Measurements from ENCODE around the gene XRCC3.

The XRCC3 gene

DNA sequence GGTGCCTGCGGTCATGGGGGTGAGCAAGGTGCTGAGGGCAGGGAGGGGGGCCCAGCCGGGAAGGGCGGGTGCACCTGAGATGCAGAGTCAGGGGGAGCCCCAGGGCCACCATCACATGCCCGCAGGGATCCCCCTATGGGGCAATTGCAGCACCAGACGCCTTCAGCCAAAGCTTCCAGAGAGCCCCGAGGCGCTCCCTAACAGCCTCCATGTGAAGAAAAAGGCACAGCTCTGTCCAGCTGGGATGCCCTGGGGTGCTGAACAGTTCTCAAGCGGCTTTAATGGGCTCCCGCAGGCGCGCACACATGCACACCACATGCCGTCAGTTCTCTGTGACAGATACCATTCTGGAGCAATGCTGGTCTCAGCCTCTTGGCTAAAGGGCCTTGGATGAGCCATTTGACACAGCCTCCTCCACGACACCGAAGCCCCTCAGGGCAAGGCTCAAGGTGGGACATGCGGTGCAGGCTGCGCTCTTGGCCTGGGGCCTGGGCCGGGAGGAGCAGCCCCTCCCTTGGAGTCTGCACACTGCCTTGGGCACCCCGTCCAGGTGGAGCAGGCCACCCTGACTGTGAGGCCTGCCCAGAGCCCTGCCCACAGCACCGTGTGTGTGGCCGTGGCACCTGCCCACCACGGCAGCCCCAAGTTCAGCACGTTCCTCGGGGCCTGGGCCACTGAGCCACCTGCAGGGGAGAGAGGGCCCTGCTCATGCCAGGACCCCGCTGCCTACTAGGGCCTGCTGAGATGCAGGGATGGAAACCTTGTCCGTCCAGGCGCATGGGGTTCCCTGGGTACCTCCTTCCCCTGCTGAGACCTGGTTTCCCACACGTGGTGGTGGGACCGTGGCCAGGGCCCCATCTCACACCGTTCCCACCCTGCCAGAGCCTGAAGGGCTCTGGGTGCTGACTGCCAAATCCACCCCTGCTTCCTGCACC, 7.7 kb downstream of the XRCC3 start:
- no peak overlapping the region for H3K27ac ChIP-seq (ENCODE audit: low read depth, low read length)
- peaks cover 5 to 55% of the 10 kb centered on the region in 2 donors for H3K36me3 ChIP-seq (ENCODE audit: control insufficient read depth in 1 of 2, insufficient read depth in 2 of 2, low read length in 2 of 2)
- no peak overlapping the region for H3K4me3 ChIP-seq (ENCODE audit: low read depth in 1 of 2, low read length in 2 of 2)
- no peaks in the 10 kb centered on the region for H3K27me3 ChIP-seq (ENCODE audit: control insufficient read depth in 1 of 2, insufficient read depth in 2 of 2, low read length in 2 of 2)
- H3K9ac ChIP-seq (ENCODE audit: low read depth in 1 of 2, low read length in 2 of 2): no peak overlapping the region
- peaks cover 20 to 21% of the 10 kb centered on the region in 2 donors for H3K4me1 ChIP-seq (ENCODE audit: control insufficient read depth in 1 of 2, insufficient read depth in 2 of 2, low read length in 2 of 2)
- H3K9me3 ChIP-seq (ENCODE audit: control insufficient read depth in 1 of 2, low read length in 2 of 2): no peaks in the 10 kb centered on the region

GRCh38 chr14:103706551-103707328, 8.5 kb downstream of the XRCC3 start:
- Histone ChIP-seq H3K27me3 (ENCODE audit: control insufficient read depth in 1 of 2, insufficient read depth in 2 of 2, low read length in 2 of 2) (no peaks in the 10 kb centered on the region), H3K4me1 (ENCODE audit: control insufficient read depth in 1 of 2, insufficient read depth in 2 of 2, low read length in 2 of 2) (peaks cover 12% of the 10 kb centered on the region in 2 donors), H3K9ac (ENCODE audit: low read depth in 1 of 2, low read length in 2 of 2) (no peak overlapping the region), H3K9me3 (ENCODE audit: control insufficient read depth in 1 of 2, low read length in 2 of 2) (no peaks in the 10 kb centered on the region), H3K36me3 (ENCODE audit: control insufficient read depth in 1 of 2, insufficient read depth in 2 of 2, low read length in 2 of 2) (peaks cover 5 to 64% of the 10 kb centered on the region in 2 donors), H3K4me3 (ENCODE audit: low read depth in 1 of 2, low read length in 2 of 2) (no peak overlapping the region), H3K27ac (ENCODE audit: low read depth, low read length) (no peak overlapping the region)

DNA sequence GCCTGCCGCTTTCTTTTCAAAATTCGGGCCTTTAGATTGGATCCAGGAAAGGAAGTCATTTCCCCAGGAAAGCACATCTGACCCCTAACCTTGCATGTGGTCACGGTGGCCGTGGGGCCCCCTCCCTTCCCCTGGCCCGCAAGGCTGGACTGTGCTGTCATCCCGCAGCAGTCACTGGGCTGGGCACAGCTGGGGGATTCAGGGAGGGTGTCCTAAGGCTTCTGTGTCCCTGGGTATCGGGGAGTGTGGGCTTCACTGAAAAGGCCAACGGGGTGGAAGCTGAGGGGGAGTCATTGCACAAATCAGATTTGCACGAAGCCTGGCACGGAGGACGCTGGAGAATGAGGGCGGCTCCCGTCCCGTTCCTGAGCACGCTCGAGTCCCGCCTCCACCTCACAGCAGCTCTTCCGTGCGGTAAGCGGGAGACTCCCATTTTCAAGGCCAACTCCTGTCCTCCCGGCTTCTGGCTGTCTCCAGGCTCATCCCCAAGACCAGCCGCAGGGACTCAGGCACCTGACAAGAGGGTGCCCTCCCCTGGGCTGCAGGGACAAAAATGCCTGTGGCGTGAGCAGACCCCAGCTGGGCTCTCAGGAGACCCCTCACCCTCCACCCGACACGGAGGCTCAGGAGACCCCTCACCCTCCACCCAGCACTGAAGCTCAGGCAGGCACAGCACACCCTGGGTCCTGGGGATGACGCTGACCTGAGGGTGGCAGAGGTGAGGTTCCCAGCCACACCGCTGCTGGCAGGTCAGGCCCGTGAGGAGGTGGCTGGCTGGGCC, 9.6 kb downstream of the XRCC3 start:
- H3K27me3 ChIP-seq (ENCODE audit: control insufficient read depth in 1 of 2, insufficient read depth in 2 of 2, low read length in 2 of 2): no peaks in the 10 kb centered on the region
- H3K4me3 ChIP-seq (ENCODE audit: low read depth in 1 of 2, low read length in 2 of 2): no peak overlapping the region
- peaks cover 2 to 3% of the 10 kb centered on the region in 2 donors for H3K4me1 ChIP-seq (ENCODE audit: control insufficient read depth in 1 of 2, insufficient read depth in 2 of 2, low read length in 2 of 2)
- no peak overlapping the region for H3K27ac ChIP-seq (ENCODE audit: low read depth, low read length)
- no peak overlapping the region for H3K9ac ChIP-seq (ENCODE audit: low read depth in 1 of 2, low read length in 2 of 2)
- H3K36me3 ChIP-seq (ENCODE audit: control insufficient read depth in 1 of 2, insufficient read depth in 2 of 2, low read length in 2 of 2): peaks cover 5 to 69% of the 10 kb centered on the region in 2 donors
- H3K9me3 ChIP-seq (ENCODE audit: control insufficient read depth in 1 of 2, low read length in 2 of 2): no peaks in the 10 kb centered on the region

GRCh38 chr14:103705118-103705503, 10.1 kb downstream of the XRCC3 start:
- Histone ChIP-seq H3K36me3 (ENCODE audit: control insufficient read depth in 1 of 2, insufficient read depth in 2 of 2, low read length in 2 of 2) (peaks cover 5 to 71% of the 10 kb centered on the region in 2 donors), H3K27me3 (ENCODE audit: control insufficient read depth in 1 of 2, insufficient read depth in 2 of 2, low read length in 2 of 2) (no peaks in the 10 kb centered on the region), H3K27ac (ENCODE audit: low read depth, low read length) (no peak overlapping the region), H3K4me3 (ENCODE audit: low read depth in 1 of 2, low read length in 2 of 2) (no peak overlapping the region), H3K4me1 (ENCODE audit: control insufficient read depth in 1 of 2, insufficient read depth in 2 of 2, low read length in 2 of 2) (peaks cover 0 to 1% of the 10 kb centered on the region in 2 donors), H3K9ac (ENCODE audit: low read depth in 1 of 2, low read length in 2 of 2) (no peak overlapping the region), H3K9me3 (ENCODE audit: control insufficient read depth in 1 of 2, low read length in 2 of 2) (no peaks in the 10 kb centered on the region)

- Histone ChIP-seq H3K27me3 (ENCODE audit: control insufficient read depth in 1 of 2, insufficient read depth in 2 of 2, low read length in 2 of 2) (no peaks in the 10 kb centered on the region), H3K4me3 (ENCODE audit: low read depth in 1 of 2, low read length in 2 of 2) (no peak overlapping the region), H3K9me3 (ENCODE audit: control insufficient read depth in 1 of 2, low read length in 2 of 2) (no peaks in the 10 kb centered on the region), H3K27ac (ENCODE audit: low read depth, low read length) (no peak overlapping the region), H3K36me3 (ENCODE audit: control insufficient read depth in 1 of 2, insufficient read depth in 2 of 2, low read length in 2 of 2) (peaks cover 5 to 75% of the 10 kb centered on the region in 2 donors), H3K4me1 (ENCODE audit: control insufficient read depth in 1 of 2, insufficient read depth in 2 of 2, low read length in 2 of 2) (no peaks in the 10 kb centered on the region), H3K9ac (ENCODE audit: low read depth in 1 of 2, low read length in 2 of 2) (no peak overlapping the region)
These were observed 10.5 kb downstream of the XRCC3 start for GRCh38 chr14:103704708-103705107.

DNA sequence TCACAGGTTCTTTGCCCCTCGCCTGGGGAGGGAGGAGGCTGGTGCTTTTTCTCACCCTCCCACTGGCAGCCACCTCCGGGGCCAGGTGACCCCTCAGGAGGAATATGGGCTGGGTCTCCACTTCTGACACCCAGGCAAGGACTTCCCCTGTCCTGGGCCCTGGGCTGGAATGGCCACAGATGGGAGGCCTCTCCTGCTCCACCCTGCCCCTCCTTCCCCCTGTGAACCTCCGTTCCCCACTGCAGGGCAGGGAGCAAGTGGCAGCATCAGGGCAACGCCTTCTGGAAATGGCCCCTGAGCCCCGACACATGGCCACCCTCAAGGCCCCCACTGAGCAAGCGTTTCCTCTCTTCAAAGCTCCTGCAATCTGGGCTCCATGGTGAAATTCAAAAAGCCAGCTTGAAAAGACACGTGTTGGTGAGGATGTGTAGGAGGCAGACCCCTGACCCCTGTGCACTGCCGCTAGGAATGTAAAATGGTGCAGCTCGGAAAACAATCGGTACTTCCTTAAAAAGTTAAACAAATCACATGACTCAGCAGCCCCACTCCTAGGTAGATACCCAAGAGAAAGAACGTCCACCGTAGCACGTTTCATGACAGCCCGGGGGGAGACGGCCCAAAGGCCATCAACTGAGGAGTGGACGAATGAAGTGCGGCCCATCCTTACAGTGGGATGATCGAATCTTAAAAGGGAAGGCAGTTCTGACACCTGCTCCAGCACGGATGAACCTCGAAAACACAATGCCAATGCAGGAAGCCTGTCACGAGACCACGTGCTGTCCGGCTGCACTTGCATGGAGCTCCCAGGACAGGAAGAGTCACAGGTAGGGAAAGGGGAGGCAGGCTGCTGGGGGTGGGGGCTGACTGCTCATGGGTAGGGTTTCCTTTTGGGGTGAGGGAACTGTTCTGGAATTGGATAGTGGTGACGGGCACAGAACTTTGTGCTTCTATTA, 11.5 kb downstream of the XRCC3 start:
- H3K27ac ChIP-seq (ENCODE audit: low read depth, low read length): no peak overlapping the region
- no peak overlapping the region for H3K4me3 ChIP-seq (ENCODE audit: low read depth in 1 of 2, low read length in 2 of 2)
- H3K9ac ChIP-seq (ENCODE audit: low read depth in 1 of 2, low read length in 2 of 2): no peak overlapping the region
- no peaks in the 10 kb centered on the region for H3K27me3 ChIP-seq (ENCODE audit: control insufficient read depth in 1 of 2, insufficient read depth in 2 of 2, low read length in 2 of 2)
- no peaks in the 10 kb centered on the region for H3K9me3 ChIP-seq (ENCODE audit: control insufficient read depth in 1 of 2, low read length in 2 of 2)
- H3K4me1 ChIP-seq (ENCODE audit: control insufficient read depth in 1 of 2, insufficient read depth in 2 of 2, low read length in 2 of 2): peaks cover 0 to 1% of the 10 kb centered on the region in 2 donors
- peaks cover 5 to 76% of the 10 kb centered on the region in 2 donors for H3K36me3 ChIP-seq (ENCODE audit: control insufficient read depth in 1 of 2, insufficient read depth in 2 of 2, low read length in 2 of 2)

- no peaks in the 10 kb centered on the region for H3K27me3 ChIP-seq (ENCODE audit: control insufficient read depth in 1 of 2, insufficient read depth in 2 of 2, low read length in 2 of 2)
- peaks cover 5 to 10% of the 10 kb centered on the region in 2 donors for H3K4me1 ChIP-seq (ENCODE audit: control insufficient read depth in 1 of 2, insufficient read depth in 2 of 2, low read length in 2 of 2)
- peaks cover 5 to 68% of the 10 kb centered on the region in 2 donors for H3K36me3 ChIP-seq (ENCODE audit: control insufficient read depth in 1 of 2, insufficient read depth in 2 of 2, low read length in 2 of 2)
- H3K27ac ChIP-seq (ENCODE audit: low read depth, low read length): no peak overlapping the region
- H3K4me3 ChIP-seq (ENCODE audit: low read depth in 1 of 2, low read length in 2 of 2): no peak overlapping the region
- H3K9me3 ChIP-seq (ENCODE audit: control insufficient read depth in 1 of 2, low read length in 2 of 2): no peaks in the 10 kb centered on the region
- no peak overlapping the region for H3K9ac ChIP-seq (ENCODE audit: low read depth in 1 of 2, low read length in 2 of 2)
These were observed 12.5 kb downstream of the XRCC3 start for GRCh38 chr14:103702497-103703432.

DNA sequence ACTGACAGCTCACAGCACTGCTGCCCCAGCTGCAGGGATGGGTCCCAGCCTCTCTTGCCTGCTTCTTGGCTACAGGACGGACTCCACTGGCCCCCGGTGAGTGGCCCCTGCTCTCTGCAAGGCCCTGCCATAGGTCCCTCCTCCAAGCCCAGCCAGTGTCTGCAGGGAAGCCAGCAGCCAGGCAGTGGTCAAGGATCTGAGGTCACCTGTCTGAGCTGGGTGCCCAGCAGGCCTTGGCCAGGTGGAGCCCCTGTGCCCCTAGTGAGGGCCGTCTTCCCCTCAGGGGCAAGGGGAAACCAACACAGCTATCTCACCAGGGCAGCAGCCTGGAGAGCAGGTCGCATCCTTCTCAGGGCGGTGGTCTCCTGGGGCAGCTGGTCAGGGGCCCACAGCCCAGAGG, 13.2 kb downstream of the XRCC3 start:
- Histone ChIP-seq H3K9ac (ENCODE audit: low read depth in 1 of 2, low read length in 2 of 2) (no peak overlapping the region), H3K4me1 (ENCODE audit: control insufficient read depth in 1 of 2, insufficient read depth in 2 of 2, low read length in 2 of 2) (peaks cover 9 to 11% of the 10 kb centered on the region in 2 donors), H3K36me3 (ENCODE audit: control insufficient read depth in 1 of 2, insufficient read depth in 2 of 2, low read length in 2 of 2) (peaks cover 9 to 66% of the 10 kb centered on the region in 2 donors), H3K4me3 (ENCODE audit: low read depth in 1 of 2, low read length in 2 of 2) (no peak overlapping the region), H3K9me3 (ENCODE audit: control insufficient read depth in 1 of 2, low read length in 2 of 2) (no peaks in the 10 kb centered on the region), H3K27ac (ENCODE audit: low read depth, low read length) (no peak overlapping the region), H3K27me3 (ENCODE audit: control insufficient read depth in 1 of 2, insufficient read depth in 2 of 2, low read length in 2 of 2) (no peaks in the 10 kb centered on the region)

Measured in duodenal mucosa (tissue), 2 donors.